Fibroblast of skin of scalp (primary cell): ENCODE data around the gene TMEM131L.

Source experiments
- DNase-seq: peaks from one replicate; pipeline ENCODE4 v3.0.0-alpha.2; 2013

TMEM131L gene

GRCh38 chr4:153480704-153481103, 14.5 kb downstream of the TMEM131L start:
- no peak for DNase-seq

- DNase-seq: no peak
These were observed 15.3 kb downstream of the TMEM131L start for GRCh38 chr4:153481478-153481877.

- no peak for DNase-seq
These were observed 17.6 kb downstream of the TMEM131L start for GRCh38 chr4:153483432-153484418.

GRCh38 chr4:153485359-153485758, 19.2 kb downstream of the TMEM131L start:
- DNase-seq: no peak

- no peak for DNase-seq
These were observed 19.7 kb downstream of the TMEM131L start for GRCh38 chr4:153485860-153486259.

- peak; percentile 84 for DNase-seq
These were observed 20.4 kb downstream of the TMEM131L start for GRCh38 chr4:153486281-153487151.

GRCh38 chr4:153488006-153488891, 22.1 kb downstream of the TMEM131L start:
- peak; percentile 60 for DNase-seq

- DNase-seq: no peak
These were observed 23.8 kb downstream of the TMEM131L start for GRCh38 chr4:153489856-153490558.

- DNase-seq: no peak
These were observed 24.9 kb downstream of the TMEM131L start for GRCh38 chr4:153490985-153491483.

GRCh38 chr4:153494562-153494961, 28.4 kb downstream of the TMEM131L start:
- no peak for DNase-seq

- no peak for DNase-seq
These were observed 29.5 kb downstream of the TMEM131L start for GRCh38 chr4:153495480-153496193.

GRCh38 chr4:153497091-153497531, 31.0 kb downstream of the TMEM131L start:
- DNase-seq: no peak

GRCh38 chr4:153497988-153498967, 32.1 kb downstream of the TMEM131L start:
- DNase-seq: peak; percentile 85

GRCh38 chr4:153499005-153499404, 32.8 kb downstream of the TMEM131L start:
- no peak for DNase-seq

GRCh38 chr4:153501578-153501977, 35.4 kb downstream of the TMEM131L start:
- no peak for DNase-seq

GRCh38 chr4:153502584-153502983, 36.4 kb downstream of the TMEM131L start:
- peak; percentile 55 for DNase-seq

- DNase-seq: no peak
These were observed 40.5 kb downstream of the TMEM131L start for GRCh38 chr4:153506341-153507309.
